ENCODE measurements around the gene PRKG1. TPM values are rescaled to one million over a fixed set of nuclear protein-coding genes. Genes with fewer than 3 reads are reported as not detected.

PRKG1 gene
- total and polyA plus RNA-seq, 2 of the 8 experiments (the other 6 are each of a cell fraction or from before 2014, with no cell fraction given) = 4.2 to 15.2 TPM

DNA sequence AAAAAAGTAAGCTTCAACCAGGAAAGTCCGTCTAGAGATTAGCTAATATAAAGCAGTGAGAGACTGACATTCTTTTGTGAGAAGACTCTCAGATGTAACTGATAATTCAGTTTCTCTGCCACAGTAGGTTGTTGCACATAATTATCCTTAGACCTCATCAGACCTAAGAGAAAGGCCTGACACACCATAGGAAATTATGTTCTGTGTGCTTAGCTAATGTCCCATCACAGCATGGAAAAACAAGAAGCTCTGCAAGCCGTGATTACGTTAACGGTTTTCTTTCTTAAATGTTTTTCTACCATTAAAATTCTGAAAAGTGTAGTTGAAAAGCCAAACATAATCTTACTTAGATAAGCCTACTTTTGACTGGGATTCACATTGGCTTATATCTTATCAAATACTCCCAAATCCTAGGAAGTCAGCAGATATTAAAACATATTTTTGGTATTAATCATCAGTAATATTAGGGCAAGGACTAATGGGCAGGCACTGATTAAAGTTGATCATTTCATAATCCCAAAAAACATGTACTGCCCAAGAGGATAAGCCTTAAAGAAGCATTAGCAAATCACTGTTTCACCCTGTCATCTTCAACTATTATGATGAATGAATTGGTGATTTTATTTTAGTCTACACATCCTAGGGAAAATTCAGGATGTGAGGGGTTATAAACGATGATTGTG, 619.9 kb downstream of the PRKG1 start (continued):
- TF ChIP-seq, protein P1, sequence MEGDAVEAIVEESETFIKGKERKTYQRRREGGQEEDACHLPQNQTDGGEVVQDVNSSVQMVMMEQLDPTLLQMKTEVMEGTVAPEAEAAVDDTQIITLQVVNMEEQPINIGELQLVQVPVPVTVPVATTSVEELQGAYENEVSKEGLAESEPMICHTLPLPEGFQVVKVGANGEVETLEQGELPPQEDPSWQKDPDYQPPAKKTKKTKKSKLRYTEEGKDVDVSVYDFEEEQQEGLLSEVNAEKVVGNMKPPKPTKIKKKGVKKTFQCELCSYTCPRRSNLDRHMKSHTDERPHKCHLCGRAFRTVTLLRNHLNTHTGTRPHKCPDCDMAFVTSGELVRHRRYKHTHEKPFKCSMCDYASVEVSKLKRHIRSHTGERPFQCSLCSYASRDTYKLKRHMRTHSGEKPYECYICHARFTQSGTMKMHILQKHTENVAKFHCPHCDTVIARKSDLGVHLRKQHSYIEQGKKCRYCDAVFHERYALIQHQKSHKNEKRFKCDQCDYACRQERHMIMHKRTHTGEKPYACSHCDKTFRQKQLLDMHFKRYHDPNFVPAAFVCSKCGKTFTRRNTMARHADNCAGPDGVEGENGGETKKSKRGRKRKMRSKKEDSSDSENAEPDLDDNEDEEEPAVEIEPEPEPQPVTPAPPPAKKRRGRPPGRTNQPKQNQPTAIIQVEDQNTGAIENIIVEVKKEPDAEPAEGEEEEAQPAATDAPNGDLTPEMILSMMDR (IDR thresholded peaks at IDR 0.05; ENCODE audit: control extremely low read depth in 1 of 3, insufficient read depth in 1 of 3, low read depth in 1 of 3, low read length in 3 of 3) = no peak

Data from H1 (cell line).